Mononuclear cell (primary cell): ENCODE data around the gene AZU1. TPM values are rescaled to one million over a fixed set of nuclear protein-coding genes. Genes with fewer than 3 reads are reported as not detected.
A peak's percentile ranks its signal among the peaks of the same experiment; 100 is the strongest.
"Not testable (repeated sequence)": the region's sequence is repeated elsewhere in the genome, so short reads cannot be mapped to it uniquely, and the experiment has no call there.

ENCODE experiments used
- H3K27me3 ChIP-seq: 2 replicates; pipeline ENCODE4 v1.6.0; 2011; ENCODE audit warnings: low read length, control low read depth; ENCODE audit not compliant: insufficient read depth
- H3K4me1 ChIP-seq: 2 replicates; pipeline ENCODE4 v1.5.1; 2011; ENCODE audit warnings: mild to moderate bottlenecking, low read length, control low read depth; ENCODE audit not compliant: insufficient read depth
- H3K4me3 ChIP-seq: 2 replicates; pipeline ENCODE4 v1.5.1; 2011; ENCODE audit warnings: mild to moderate bottlenecking, low read length, moderate library complexity
- H3K9me3 ChIP-seq: 2 replicates; pipeline ENCODE4 v1.5.1; 2011; ENCODE audit warnings: low read depth, mild to moderate bottlenecking, control low read depth, low read length
- total RNA-seq: library from RNA; depleted of rRNA; stranded (reverse); fragments of >200 nt; gene quantifications from one replicate; pipeline ENCODE4 v1.2.3, GENCODE V29; 2012

AZU1 gene
- total RNA-seq, 1 donor: 0.31 TPM

GRCh38 chr19:848386-848921, 20.8 kb downstream of the AZU1 start:
- Histone ChIP-seq H3K9me3 (no peaks in the 10 kb centered on the region), H3K27me3 (peaks cover 3% of the 10 kb centered on the region), H3K4me1 (peaks cover 27% of the 10 kb centered on the region), H3K4me3 (no peak overlapping the region)

GRCh38 chr19:849195-849594, 21.6 kb downstream of the AZU1 start:
- H3K4me1 ChIP-seq: peaks cover 24% of the 10 kb centered on the region
- H3K4me3 ChIP-seq, H3K9me3 ChIP-seq, H3K27me3 ChIP-seq: not testable (repeated sequence)

GRCh38 chr19:850221-850978, 22.8 kb downstream of the AZU1 start:
- peaks cover 24% of the 10 kb centered on the region for H3K4me1 ChIP-seq
- no peaks in the 10 kb centered on the region for H3K27me3 ChIP-seq
- H3K9me3 ChIP-seq: no peaks in the 10 kb centered on the region
- H3K4me3 ChIP-seq: no peak overlapping the region

- H3K4me3 ChIP-seq: no peak overlapping the region
- H3K4me1 ChIP-seq: peaks cover 24% of the 10 kb centered on the region
- no peaks in the 10 kb centered on the region for H3K27me3 ChIP-seq
- H3K9me3 ChIP-seq: no peaks in the 10 kb centered on the region
These were observed 23.3 kb downstream of the AZU1 start for GRCh38 chr19:850979-851335.

DNA sequence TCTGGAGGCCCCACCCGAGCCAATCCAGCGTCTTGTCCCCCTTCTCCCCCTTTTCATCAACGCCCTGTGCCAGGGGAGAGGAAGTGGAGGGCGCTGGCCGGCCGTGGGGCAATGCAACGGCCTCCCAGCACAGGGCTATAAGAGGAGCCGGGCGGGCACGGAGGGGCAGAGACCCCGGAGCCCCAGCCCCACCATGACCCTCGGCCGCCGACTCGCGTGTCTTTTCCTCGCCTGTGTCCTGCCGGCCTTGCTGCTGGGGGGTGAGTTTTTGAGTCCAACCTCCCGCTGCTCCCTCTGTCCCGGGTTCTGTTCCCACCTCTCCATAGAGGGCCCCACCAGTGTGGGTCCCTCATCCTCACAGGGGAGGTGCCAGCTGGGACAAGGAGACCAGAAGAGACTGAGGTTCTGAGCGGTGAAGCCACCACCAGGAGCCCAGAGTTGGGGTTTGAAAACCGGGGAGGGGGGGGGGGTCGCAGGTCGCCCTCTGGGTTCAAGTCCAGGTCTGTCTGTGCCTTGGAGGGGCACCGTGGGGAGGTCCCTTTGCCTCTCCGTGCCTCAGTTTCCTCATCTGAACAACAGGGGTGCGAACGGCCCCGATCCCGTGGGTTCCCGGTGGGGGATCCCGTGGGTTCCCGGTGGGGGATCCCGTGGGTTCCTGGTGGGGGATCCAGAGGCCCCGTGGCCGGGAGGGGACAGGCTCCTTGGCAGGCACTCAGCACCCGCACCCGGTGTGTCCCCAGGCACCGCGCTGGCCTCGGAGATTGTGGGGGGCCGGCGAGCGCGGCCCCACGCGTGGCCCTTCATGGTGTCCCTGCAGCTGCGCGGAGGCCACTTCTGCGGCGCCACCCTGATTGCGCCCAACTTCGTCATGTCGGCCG, 24.7 kb downstream of the AZU1 start, which contains the start of gene ELANE:
ELANE (plus strand) TSS at position 168 of the 878 bp plus-strand sequence; CDS start at position 194, 26 bp downstream.
- Histone ChIP-seq H3K4me3 (no peak within 1 kb of the TSS), H3K9me3 (no peaks in the 10 kb centered on the region), H3K27me3 (no peaks in the 10 kb centered on the region), H3K4me1 (peaks cover 24% of the 10 kb centered on the region)

GRCh38 chr19:853014-853585, 25.5 kb downstream of the AZU1 start:
- no peak overlapping the region for H3K4me3 ChIP-seq
- no peaks in the 10 kb centered on the region for H3K9me3 ChIP-seq
- H3K27me3 ChIP-seq: no peaks in the 10 kb centered on the region
- H3K4me1 ChIP-seq: peaks cover 22% of the 10 kb centered on the region

DNA sequence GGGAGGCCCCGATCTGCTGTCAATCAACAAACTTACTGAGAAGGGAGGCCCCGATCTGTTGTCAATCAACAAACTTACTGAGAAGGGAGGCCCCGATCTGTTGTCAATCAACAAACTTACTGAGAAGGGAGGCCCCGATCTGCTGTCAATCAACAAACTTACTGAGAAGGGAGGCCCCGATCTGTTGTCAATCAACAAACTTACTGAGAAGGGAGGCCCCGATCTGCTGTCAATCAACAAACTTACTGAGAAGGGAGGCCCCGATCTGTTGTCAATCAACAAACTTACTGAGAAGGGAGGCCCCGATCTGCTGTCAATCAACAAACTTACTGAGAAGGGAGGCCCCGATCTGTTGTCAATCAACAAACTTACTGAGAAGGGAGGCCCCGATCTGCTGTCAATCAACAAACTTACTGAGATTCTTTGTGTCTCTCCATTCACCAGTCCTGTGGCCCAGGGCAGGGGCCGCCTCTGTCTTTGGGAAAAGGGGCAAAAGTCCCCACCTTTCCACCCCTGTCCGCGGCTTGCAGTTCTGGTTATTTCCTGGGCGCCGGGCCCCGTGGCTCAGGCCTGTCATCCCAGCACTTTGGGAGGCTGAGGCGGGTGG, 26.1 kb downstream of the AZU1 start:
- H3K4me1 ChIP-seq: peaks cover 27% of the 10 kb centered on the region
- not testable (repeated sequence) for H3K27me3 ChIP-seq, H3K4me3 ChIP-seq, H3K9me3 ChIP-seq

GRCh38 chr19:854549-854948, 26.9 kb downstream of the AZU1 start:
- no peak overlapping the region for H3K4me3 ChIP-seq
- H3K4me1 ChIP-seq: peaks cover 36% of the 10 kb centered on the region
- no peaks in the 10 kb centered on the region for H3K9me3 ChIP-seq
- no peaks in the 10 kb centered on the region for H3K27me3 ChIP-seq

- H3K4me1 ChIP-seq: peaks cover 42% of the 10 kb centered on the region
- H3K27me3 ChIP-seq: no peaks in the 10 kb centered on the region
- H3K9me3 ChIP-seq: no peaks in the 10 kb centered on the region
- H3K4me3 ChIP-seq: no peak overlapping the region
These were observed 27.5 kb downstream of the AZU1 start for GRCh38 chr19:855142-855541.

DNA sequence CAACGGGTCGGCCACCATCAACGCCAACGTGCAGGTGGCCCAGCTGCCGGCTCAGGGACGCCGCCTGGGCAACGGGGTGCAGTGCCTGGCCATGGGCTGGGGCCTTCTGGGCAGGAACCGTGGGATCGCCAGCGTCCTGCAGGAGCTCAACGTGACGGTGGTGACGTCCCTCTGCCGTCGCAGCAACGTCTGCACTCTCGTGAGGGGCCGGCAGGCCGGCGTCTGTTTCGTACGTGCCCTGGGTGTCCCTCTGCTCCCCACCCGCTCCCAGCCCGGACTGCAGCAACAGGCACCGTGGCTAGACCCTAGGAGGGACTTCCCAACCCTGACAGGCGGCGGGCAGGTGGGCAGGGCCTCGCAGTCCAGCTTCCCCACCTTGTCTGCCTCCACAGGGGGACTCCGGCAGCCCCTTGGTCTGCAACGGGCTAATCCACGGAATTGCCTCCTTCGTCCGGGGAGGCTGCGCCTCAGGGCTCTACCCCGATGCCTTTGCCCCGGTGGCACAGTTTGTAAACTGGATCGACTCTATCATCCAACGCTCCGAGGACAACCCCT, 28.0 kb downstream of the AZU1 start:
- Histone ChIP-seq H3K27me3 (no peaks in the 10 kb centered on the region), H3K9me3 (no peaks in the 10 kb centered on the region), H3K4me1 (peaks cover 41% of the 10 kb centered on the region), H3K4me3 (no peak overlapping the region)

DNA sequence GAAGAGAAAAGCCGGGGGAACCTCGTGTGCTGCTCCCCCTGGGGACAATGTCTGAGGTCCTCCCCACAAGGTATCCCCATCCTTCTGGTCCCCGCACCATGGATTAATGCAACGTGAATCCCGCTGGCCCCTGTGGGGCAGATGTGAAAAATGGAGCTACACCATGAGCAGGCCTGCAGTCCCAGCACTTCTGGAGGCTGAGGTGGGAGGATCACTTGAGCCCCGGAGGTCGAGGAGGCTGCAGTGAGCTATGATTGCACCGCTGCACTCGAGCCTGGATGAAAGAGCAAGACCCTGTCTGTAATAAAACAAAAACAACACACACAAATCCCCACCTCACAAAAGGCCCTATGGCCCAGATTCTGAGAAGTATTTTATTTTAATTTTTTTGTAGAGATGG, 30.6 kb downstream of the AZU1 start:
- H3K4me1 ChIP-seq: peaks cover 41% of the 10 kb centered on the region
- H3K9me3 ChIP-seq: no peaks in the 10 kb centered on the region
- no peak overlapping the region for H3K4me3 ChIP-seq
- no peaks in the 10 kb centered on the region for H3K27me3 ChIP-seq

- peak within 1 kb of the TSS; percentile 38 for H3K4me3 ChIP-seq
- H3K4me1 ChIP-seq: peaks cover 49% of the 10 kb centered on the region
- H3K9me3 ChIP-seq: no peaks in the 10 kb centered on the region
- no peaks in the 10 kb centered on the region for H3K27me3 ChIP-seq
These were observed 31.5 kb downstream of the AZU1 start, which contains the start of gene CFD for GRCh38 chr19:858868-859843. TSS of gene CFD (plus strand) at chr19:859664. CDS start at chr19:859690, 26 bp downstream.

DNA sequence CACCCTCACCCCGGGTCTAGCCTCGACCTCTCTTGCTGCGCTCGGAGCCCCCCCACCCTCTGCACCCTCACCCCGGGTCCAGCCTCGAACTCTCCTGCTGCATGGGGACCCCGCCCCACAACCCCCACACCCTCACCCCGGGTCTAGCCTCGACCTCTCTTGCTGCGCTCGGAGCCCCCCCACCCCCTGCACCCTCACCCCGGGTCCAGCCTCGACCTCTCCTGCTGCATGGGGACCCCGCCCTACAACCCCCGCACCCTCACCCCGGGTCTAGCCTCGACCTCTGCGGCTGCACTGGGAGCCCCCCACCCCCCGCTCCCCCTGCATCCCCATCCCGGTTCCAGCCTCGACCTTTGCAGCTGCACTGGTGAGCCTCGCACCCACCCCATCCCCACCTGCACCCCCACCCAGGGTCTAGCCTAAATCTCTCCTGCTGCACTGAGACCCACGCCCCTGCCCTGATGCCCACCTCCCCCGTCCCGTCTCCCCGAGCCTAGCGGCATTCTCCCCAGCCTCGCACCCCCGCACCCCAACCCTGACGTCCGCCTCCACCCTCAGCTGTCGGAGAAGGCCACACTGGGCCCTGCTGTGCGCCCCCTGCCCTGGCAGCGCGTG, 33.6 kb downstream of the AZU1 start:
- Histone ChIP-seq H3K4me1 (peaks cover 51% of the 10 kb centered on the region), H3K27me3 (no peaks in the 10 kb centered on the region), H3K4me3 (no peak overlapping the region), H3K9me3 (no peaks in the 10 kb centered on the region)
